ENCODE data around the gene DHRSX. TPM values are rescaled to one million over a fixed set of nuclear protein-coding genes. Genes with fewer than 3 reads are reported as not detected.

The DHRSX gene
- total RNA-seq, 1 donor from 2014 or later = 31.8 TPM

DNA sequence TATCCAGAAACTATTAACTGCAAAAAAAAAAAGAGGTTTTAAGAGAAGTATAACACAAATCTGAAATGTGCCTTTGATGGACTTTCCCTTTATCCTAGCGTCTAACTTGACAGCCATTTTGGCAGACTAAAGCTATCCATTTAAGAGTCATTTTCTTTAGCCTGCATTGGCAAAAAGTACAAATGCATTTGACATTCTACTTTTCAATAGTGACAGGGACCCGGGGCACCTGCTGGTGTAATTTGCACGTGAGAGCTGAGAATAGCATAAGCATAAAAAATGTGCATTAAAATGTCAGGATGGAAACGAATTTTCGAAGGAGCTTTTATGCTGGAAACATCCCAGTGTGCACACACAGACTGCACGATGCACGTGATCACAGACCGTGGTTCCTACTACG is 91.9 kb downstream of the DHRSX start:
- no peaks in the 10 kb centered on the region for H3K27me3 ChIP-seq
- no peak overlapping the region for H3K9ac ChIP-seq
- no peaks in the 10 kb centered on the region for H4K20me1 ChIP-seq (ENCODE audit: low read depth)
- Mint-ChIP-seq H3K36me3 (peaks cover 15% of the 10 kb centered on the region), H3K4me3 (no peak overlapping the region), H3K27me3 (ENCODE audit: insufficient read depth, low read depth) (no peaks in the 10 kb centered on the region), H3K9me3 (peaks cover 13% of the 10 kb centered on the region), H3K27ac (no peak overlapping the region), H3K4me1 (peaks cover 34% of the 10 kb centered on the region)
- no peak for DNase-seq (ENCODE audit: low spot score)
- H3K4me2 ChIP-seq = no peak overlapping the region
- TF ChIP-seq, protein P1, sequence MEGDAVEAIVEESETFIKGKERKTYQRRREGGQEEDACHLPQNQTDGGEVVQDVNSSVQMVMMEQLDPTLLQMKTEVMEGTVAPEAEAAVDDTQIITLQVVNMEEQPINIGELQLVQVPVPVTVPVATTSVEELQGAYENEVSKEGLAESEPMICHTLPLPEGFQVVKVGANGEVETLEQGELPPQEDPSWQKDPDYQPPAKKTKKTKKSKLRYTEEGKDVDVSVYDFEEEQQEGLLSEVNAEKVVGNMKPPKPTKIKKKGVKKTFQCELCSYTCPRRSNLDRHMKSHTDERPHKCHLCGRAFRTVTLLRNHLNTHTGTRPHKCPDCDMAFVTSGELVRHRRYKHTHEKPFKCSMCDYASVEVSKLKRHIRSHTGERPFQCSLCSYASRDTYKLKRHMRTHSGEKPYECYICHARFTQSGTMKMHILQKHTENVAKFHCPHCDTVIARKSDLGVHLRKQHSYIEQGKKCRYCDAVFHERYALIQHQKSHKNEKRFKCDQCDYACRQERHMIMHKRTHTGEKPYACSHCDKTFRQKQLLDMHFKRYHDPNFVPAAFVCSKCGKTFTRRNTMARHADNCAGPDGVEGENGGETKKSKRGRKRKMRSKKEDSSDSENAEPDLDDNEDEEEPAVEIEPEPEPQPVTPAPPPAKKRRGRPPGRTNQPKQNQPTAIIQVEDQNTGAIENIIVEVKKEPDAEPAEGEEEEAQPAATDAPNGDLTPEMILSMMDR (IDR thresholded peaks at IDR 0.05) = no peak
- TF ChIP-seq EZH2 (IDR thresholded peaks at IDR 0.05) (no peak), EZH2phosphoT487 (IDR thresholded peaks at IDR 0.05) (no peak)
- peaks cover 10% of the 10 kb centered on the region for H3K9me3 ChIP-seq (ENCODE audit: low read depth)
- peaks cover 12% of the 10 kb centered on the region for H3K4me1 ChIP-seq
- H3K4me3 ChIP-seq = no peak overlapping the region
- no peak overlapping the region for H2AFZ ChIP-seq (replicated peaks)
- no peaks in the 10 kb centered on the region for H3K79me2 ChIP-seq (ENCODE audit: low read depth)
- H3F3A ChIP-seq (ENCODE audit: low read depth) = no peaks in the 10 kb centered on the region
- peaks cover 11% of the 10 kb centered on the region for H3K36me3 ChIP-seq
- H3K27ac ChIP-seq = no peak overlapping the region

DNA sequence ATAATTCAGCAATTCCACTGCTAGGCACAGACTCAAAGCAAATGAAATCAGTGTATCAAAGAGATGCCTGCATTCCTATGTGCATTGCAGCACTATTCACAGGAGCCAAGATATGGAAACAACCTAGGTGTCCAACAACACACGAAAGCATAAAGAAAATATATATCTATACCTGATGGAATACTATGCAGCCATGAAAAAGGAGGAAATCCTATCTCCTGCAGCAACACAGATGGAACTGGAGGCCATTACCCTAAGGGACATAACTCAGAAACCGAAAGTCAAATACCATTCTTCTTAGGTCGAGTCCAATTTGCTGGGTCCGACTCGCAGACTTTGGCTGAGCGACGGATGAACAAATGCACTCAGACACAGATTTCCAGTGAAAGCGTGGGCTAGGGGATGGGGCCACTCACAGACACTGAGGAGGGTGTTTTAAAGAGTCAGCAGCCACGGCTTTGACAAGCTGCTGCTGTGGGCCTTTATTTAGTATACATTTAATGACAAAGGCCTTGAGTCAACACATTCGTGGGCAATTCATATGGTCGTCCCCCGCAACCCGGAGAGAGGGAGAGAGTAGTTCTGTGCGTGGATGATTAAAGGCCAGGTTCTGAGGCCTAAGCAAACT is 93.8 kb downstream of the DHRSX start:
- H3K27me3 ChIP-seq = no peaks in the 10 kb centered on the region
- H3K9ac ChIP-seq = no peak overlapping the region
- H3K36me3 ChIP-seq = peaks cover 11% of the 10 kb centered on the region
- H4K20me1 ChIP-seq (ENCODE audit: low read depth) = peaks cover 5% of the 10 kb centered on the region
- no peaks in the 10 kb centered on the region for H3K27me3 Mint-ChIP-seq (ENCODE audit: insufficient read depth, low read depth)
- TF ChIP-seq, protein P1 (IDR thresholded peaks at IDR 0.05) = no peak
- no peak for TF ChIP-seq EZH2phosphoT487 (IDR thresholded peaks at IDR 0.05)
- no peak for TF ChIP-seq EZH2 (IDR thresholded peaks at IDR 0.05)
- H3K4me3 ChIP-seq = no peak overlapping the region
- H3K4me2 ChIP-seq = no peak overlapping the region
- H3K27ac Mint-ChIP-seq = no peak overlapping the region
- H3K79me2 ChIP-seq (ENCODE audit: low read depth) = no peaks in the 10 kb centered on the region
- no peak overlapping the region for H3K4me3 Mint-ChIP-seq
- peaks cover 14% of the 10 kb centered on the region for H3F3A ChIP-seq (ENCODE audit: low read depth)
- no peak overlapping the region for H3K27ac ChIP-seq
- H3K4me1 Mint-ChIP-seq = peaks cover 46% of the 10 kb centered on the region
- H3K9me3 Mint-ChIP-seq = peaks cover 13% of the 10 kb centered on the region
- no peak overlapping the region for H2AFZ ChIP-seq (replicated peaks)
- DNase-seq (ENCODE audit: low spot score) = no peak
- H3K36me3 Mint-ChIP-seq = peaks cover 15% of the 10 kb centered on the region
- H3K4me1 ChIP-seq = peaks cover 22% of the 10 kb centered on the region
- peaks cover 10% of the 10 kb centered on the region for H3K9me3 ChIP-seq (ENCODE audit: low read depth)

DNA sequence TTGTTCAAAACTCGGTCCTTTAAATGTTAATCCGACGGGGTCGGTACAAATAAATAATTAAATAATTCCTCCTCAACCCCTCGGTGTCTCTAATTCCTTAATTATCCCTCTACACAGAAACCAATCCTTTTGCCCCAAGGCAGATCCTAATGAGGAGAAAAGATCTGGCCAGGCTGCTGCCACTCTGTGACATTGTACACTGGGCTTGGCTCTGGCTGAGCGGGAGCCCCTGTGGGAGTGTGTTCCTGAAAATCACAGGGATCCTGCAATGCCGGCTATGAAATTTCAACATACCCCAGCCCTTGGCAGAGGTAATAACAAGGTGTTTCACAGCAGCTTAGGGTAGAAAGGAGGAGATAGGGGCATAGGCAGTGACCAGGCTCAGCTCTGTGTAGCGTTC is 96.0 kb downstream of the DHRSX start:
- H3K4me2 ChIP-seq = no peak overlapping the region
- Mint-ChIP-seq H3K4me3 (peak overlapping the region; percentile 10), H3K27ac (peak overlapping the region; percentile 93), H3K27me3 (ENCODE audit: insufficient read depth, low read depth) (no peaks in the 10 kb centered on the region), H3K4me1 (peaks cover 57% of the 10 kb centered on the region), H3K9me3 (peaks cover 13% of the 10 kb centered on the region), H3K36me3 (peaks cover 20% of the 10 kb centered on the region)
- no peak overlapping the region for H3K9ac ChIP-seq
- peak overlapping the region; percentile 54 for H3K27ac ChIP-seq
- H3K27me3 ChIP-seq = no peaks in the 10 kb centered on the region
- H4K20me1 ChIP-seq (ENCODE audit: low read depth) = peaks cover 7% of the 10 kb centered on the region
- H3K4me1 ChIP-seq = peaks cover 44% of the 10 kb centered on the region
- peaks cover 32% of the 10 kb centered on the region for H3F3A ChIP-seq (ENCODE audit: low read depth)
- H3K36me3 ChIP-seq = peaks cover 11% of the 10 kb centered on the region
- TF ChIP-seq EZH2 (IDR thresholded peaks at IDR 0.05) (no peak), EZH2phosphoT487 (IDR thresholded peaks at IDR 0.05) (no peak)
- TF ChIP-seq, protein P1 (IDR thresholded peaks at IDR 0.05) = no peak
- H2AFZ ChIP-seq (replicated peaks) = no peak overlapping the region
- no peak overlapping the region for H3K4me3 ChIP-seq
- no peak for DNase-seq (ENCODE audit: low spot score)
- H3K79me2 ChIP-seq (ENCODE audit: low read depth) = peaks cover 11% of the 10 kb centered on the region
- peaks cover 10% of the 10 kb centered on the region for H3K9me3 ChIP-seq (ENCODE audit: low read depth)

Measured in neural progenitor cell (in vitro differentiated cells).